K562 (cell line): ENCODE results near the gene KNL1. TPM values are rescaled to one million over a fixed set of nuclear protein-coding genes. Genes with fewer than 3 reads are reported as not detected.

Source experiments
- CBFA2T2 ChIP-seq: fragments of 450-650 bp; conservative IDR thresholded peaks from 2 replicates; pipeline ENCODE4 v1.6.1; 2017; ENCODE audit warnings: mild to moderate bottlenecking
- CBX1 ChIP-seq: sonication (generic); IDR thresholded peaks from 2 replicates; pipeline ENCODE4 v1.6.1; 2016; ENCODE audit warnings: antibody characterized with exemption, low read depth, mild to moderate bottlenecking
- ELF1 ChIP-seq: fragments of 200-800 bp; sonication (Bioruptor generic); IDR thresholded peaks from 2 replicates; pipeline ENCODE4 v1.6.1; 2016; ENCODE audit warnings: missing genetic modification characterization, missing compliant biosample characterization
- FOXK1 ChIP-seq: sonication (generic); formaldehyde crosslinking; IDR thresholded peaks from 2 replicates; pipeline ENCODE4 v1.8.0; 2022; ENCODE audit warnings: missing genetic modification reagents, mild to moderate bottlenecking, borderline replicate concordance
- POLR3G ChIP-seq: IDR thresholded peaks from 2 replicates; pipeline ENCODE4 v1.6.1; 2011; ENCODE audit not compliant: insufficient read length, insufficient replicate concordance; ENCODE audit errors: extremely low read depth
- RHOXF2B ChIP-seq: fragments of 250-450 bp; sonication (Bioruptor Pico); conservative IDR thresholded peaks from 2 replicates; pipeline ENCODE4 v1.5.1; 2021
- SIN3B ChIP-seq: fragments of 450-650 bp; IDR thresholded peaks from 2 replicates; pipeline ENCODE4 v1.6.1; 2017; ENCODE audit warnings: low read depth, mild to moderate bottlenecking, moderate library complexity
- TOE1 ChIP-seq, 2 experiments: fragments of 450-650 bp in 1 of 2; sonication (generic) in 1 of 2; formaldehyde crosslinking in 1 of 2; IDR thresholded peaks; 2 replicates each; pipeline versions ENCODE4 v1.7.1 to v1.8.0; 2016 to 2022; ENCODE audit warnings: borderline replicate concordance in 2 of 2, mild to moderate bottlenecking in 2 of 2, antibody characterized with exemption in 1 of 2, inconsistent platforms in 1 of 2, low read depth in 1 of 2, missing genetic modification reagents in 1 of 2, moderate library complexity in 1 of 2
- TRIM28 ChIP-seq: fragments of 450-650 bp; IDR thresholded peaks from 2 replicates; pipeline ENCODE4 v1.6.1; 2017
- ZNF232 ChIP-seq: sonication (generic); formaldehyde crosslinking; IDR thresholded peaks from 2 replicates; pipeline ENCODE4 v1.8.0; 2022; ENCODE audit warnings: mild to moderate bottlenecking, missing genetic modification reagents
- ZNF316 ChIP-seq: fragments of 450-650 bp; IDR thresholded peaks from 2 replicates; pipeline ENCODE4 v1.6.1; 2016
- ZNF584 ChIP-seq: fragments of 200-800 bp; sonication (Bioruptor generic); IDR thresholded peaks from 2 replicates; pipeline ENCODE4 v1.6.1; 2016; ENCODE audit warnings: low read depth, mild to moderate bottlenecking, missing genetic modification characterization, missing compliant biosample characterization
- ZNF609 ChIP-seq: sonication (generic); formaldehyde crosslinking; IDR thresholded peaks from 2 replicates; pipeline ENCODE4 v1.8.1; 2023; ENCODE audit warnings: missing genetic modification reagents, mild to moderate bottlenecking, borderline replicate concordance
- ZNF668 ChIP-seq: fragments of 250-450 bp; sonication (Bioruptor Pico); IDR thresholded peaks from 2 replicates; pipeline ENCODE4 v1.8.0; 2022; ENCODE audit warnings: mild to moderate bottlenecking, inconsistent platforms
- ZZZ3 ChIP-seq: fragments of 450-650 bp; IDR thresholded peaks from 2 replicates; pipeline ENCODE4 v1.6.1; 2016; ENCODE audit warnings: antibody characterized with exemption, mild to moderate bottlenecking, moderate library complexity
- polyA plus RNA-seq, 8 experiments: library from polyadenylated mRNA; depleted of rRNA in 4 of 8; stranded (reverse) in 5 of 8; unstranded in 3 of 8; fragments of >200 nt; fragmentation: Nextera tagmentation in 2 of 8; fragmentation: Illumina TruSeq in 1 of 8; extraction: Ambion mirVana in 2 of 8; extraction: Trizol in 1 of 8; gene quantifications; 2 replicates each; pipeline versions ENCODE4 v1.2.1 to v1.2.3, GENCODE V29; 2011 to 2014; ENCODE audit warnings: inconsistent platforms in 1 of 8, missing spikeins in 1 of 8
- total RNA-seq, 7 experiments: library from RNA; depleted of rRNA in 6 of 7; stranded (reverse); fragments of >200 nt in 6 of 7; fragmentation: Illumina TruSeq in 2 of 7; extraction: Trizol in 2 of 7; gene quantifications; 2 replicates each; pipeline versions ENCODE4 v1.2.1 to v1.2.3, GENCODE V29; 2011 to 2021; ENCODE audit warnings: low replicate concordance in 1 of 7
- TF ChIP-seq, protein P1 (sequence below): fragments of 450-650 bp; IDR thresholded peaks from 2 replicates; pipeline ENCODE4 v1.6.1; 2016; ENCODE audit warnings: missing biosample characterization, missing genetic modification characterization
- TF ChIP-seq, protein P2 (sequence below): fragments of 200-800 bp; sonication (Bioruptor generic); IDR thresholded peaks from 2 replicates; pipeline ENCODE4 v1.6.1; 2016; ENCODE audit warnings: missing genetic modification characterization, missing compliant biosample characterization

KNL1 gene
- total and polyA plus RNA-seq, 9 of the 15 experiments (the other 6 are each of a cell fraction or from before 2014, with no cell fraction given): 14.5 to 65.4 (median 34.6) TPM

DNA sequence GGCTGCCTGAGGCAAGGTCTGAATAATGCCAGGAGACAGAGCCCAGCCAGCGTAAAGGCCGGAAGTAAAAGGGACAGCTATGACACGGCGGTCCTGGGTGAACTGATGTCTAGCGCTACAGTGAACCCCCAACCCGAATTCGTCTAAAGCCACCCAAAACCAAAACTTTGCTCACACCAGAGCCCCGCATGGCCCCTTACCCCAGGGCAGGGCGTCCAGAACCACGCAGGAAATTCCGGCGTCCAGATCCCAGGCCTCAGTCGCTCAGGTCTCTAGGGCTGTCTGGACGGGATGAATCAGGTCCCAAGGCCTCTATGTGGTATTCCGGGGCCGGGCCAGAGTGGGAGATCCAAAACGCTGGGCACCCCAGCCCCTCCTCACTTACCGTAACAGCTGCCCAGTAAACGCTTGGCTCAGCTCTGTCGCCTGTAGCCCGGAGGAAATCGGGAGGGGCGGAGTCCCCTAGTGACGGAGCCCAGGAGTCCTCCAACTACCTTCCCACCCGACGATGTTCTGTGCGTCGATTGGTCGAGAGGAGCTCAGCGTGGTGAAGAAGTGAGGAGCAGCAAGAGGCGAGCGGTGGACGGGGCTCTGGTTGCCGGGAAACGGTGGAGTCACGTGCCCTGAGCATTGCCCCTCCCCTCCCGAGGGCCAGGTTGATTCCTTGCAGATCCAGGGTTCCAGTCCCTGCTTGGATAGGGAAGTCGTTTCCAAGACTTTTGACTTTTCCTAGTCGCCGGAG lies 29.3 kb upstream of the KNL1 start, which contains the start of gene CCDC32 (continued):
- TF ChIP-seq ZNF232 (CRISPR knock-in tag) (no peak), CBX1 (no peak), ZNF668 (CRISPR knock-in tag) (no peak), CBFA2T2 (peak; percentile 82), ZZZ3 (no peak), RHOXF2B (CRISPR knock-in tag) (no peak), SIN3B (no peak), POLR3G (no peak), TOE1 (IDR thresholded peaks at IDR 0.05; ENCODE audit: borderline replicate concordance) (peak; percentile 98), TOE1 (CRISPR knock-in tag; IDR thresholded peaks at IDR 0.05; ENCODE audit: borderline replicate concordance, low read depth) (no peak), ZNF316 (0 out of 2 replicates have a peak, but pooled peaks have one; percentile 9), TRIM28 (no peak), ELF1 (tag) (0 out of 2 replicates have a peak, but pooled peaks have one; percentile 52), ZNF609 (no peak), ZNF584 (no peak), FOXK1 (no peak)
- TF ChIP-seq, protein P1, sequence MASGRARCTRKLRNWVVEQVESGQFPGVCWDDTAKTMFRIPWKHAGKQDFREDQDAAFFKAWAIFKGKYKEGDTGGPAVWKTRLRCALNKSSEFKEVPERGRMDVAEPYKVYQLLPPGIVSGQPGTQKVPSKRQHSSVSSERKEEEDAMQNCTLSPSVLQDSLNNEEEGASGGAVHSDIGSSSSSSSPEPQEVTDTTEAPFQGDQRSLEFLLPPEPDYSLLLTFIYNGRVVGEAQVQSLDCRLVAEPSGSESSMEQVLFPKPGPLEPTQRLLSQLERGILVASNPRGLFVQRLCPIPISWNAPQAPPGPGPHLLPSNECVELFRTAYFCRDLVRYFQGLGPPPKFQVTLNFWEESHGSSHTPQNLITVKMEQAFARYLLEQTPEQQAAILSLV (tag): no peak
- TF ChIP-seq, protein P2, sequence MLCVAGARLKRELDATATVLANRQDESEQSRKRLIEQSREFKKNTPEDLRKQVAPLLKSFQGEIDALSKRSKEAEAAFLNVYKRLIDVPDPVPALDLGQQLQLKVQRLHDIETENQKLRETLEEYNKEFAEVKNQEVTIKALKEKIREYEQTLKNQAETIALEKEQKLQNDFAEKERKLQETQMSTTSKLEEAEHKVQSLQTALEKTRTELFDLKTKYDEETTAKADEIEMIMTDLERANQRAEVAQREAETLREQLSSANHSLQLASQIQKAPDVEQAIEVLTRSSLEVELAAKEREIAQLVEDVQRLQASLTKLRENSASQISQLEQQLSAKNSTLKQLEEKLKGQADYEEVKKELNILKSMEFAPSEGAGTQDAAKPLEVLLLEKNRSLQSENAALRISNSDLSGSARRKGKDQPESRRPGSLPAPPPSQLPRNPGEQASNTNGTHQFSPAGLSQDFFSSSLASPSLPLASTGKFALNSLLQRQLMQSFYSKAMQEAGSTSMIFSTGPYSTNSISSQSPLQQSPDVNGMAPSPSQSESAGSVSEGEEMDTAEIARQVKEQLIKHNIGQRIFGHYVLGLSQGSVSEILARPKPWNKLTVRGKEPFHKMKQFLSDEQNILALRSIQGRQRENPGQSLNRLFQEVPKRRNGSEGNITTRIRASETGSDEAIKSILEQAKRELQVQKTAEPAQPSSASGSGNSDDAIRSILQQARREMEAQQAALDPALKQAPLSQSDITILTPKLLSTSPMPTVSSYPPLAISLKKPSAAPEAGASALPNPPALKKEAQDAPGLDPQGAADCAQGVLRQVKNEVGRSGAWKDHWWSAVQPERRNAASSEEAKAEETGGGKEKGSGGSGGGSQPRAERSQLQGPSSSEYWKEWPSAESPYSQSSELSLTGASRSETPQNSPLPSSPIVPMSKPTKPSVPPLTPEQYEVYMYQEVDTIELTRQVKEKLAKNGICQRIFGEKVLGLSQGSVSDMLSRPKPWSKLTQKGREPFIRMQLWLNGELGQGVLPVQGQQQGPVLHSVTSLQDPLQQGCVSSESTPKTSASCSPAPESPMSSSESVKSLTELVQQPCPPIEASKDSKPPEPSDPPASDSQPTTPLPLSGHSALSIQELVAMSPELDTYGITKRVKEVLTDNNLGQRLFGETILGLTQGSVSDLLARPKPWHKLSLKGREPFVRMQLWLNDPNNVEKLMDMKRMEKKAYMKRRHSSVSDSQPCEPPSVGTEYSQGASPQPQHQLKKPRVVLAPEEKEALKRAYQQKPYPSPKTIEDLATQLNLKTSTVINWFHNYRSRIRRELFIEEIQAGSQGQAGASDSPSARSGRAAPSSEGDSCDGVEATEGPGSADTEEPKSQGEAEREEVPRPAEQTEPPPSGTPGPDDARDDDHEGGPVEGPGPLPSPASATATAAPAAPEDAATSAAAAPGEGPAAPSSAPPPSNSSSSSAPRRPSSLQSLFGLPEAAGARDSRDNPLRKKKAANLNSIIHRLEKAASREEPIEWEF (CRISPR knock-in tag): no peak
